NCI-H1930 (cell line): ENCODE measurements around the gene KCNQ1.

Experiments
- DNase-seq, 2 experiments: peaks; one replicate each; lab custom pipeline; 2025; lab: John Stamatoyannopoulos, UW

Gene KCNQ1

GRCh38 chr11:2825889-2826678, 381.3 kb downstream of the KCNQ1 start:
- no peak for DNase-seq

GRCh38 chr11:2826679-2827056, 381.9 kb downstream of the KCNQ1 start:
- no peak for DNase-seq

- no peak for DNase-seq
Observed at GRCh38 chr11:2827256-2827655, 382.4 kb downstream of the KCNQ1 start.

GRCh38 chr11:2827792-2828191, 383.0 kb downstream of the KCNQ1 start:
- no peak for DNase-seq

- DNase-seq, result no peak
Observed at GRCh38 chr11:2828585-2829330, 383.9 kb downstream of the KCNQ1 start.

- DNase-seq, result no peak
Observed at GRCh38 chr11:2830030-2830812, 385.4 kb downstream of the KCNQ1 start.

GRCh38 chr11:2830886-2831285, 386.1 kb downstream of the KCNQ1 start:
- DNase-seq, result no peak

- no peak for DNase-seq
Observed at GRCh38 chr11:2831781-2832532, 387.1 kb downstream of the KCNQ1 start.

GRCh38 chr11:2832533-2833020, 387.8 kb downstream of the KCNQ1 start:
- DNase-seq, result no peak

- no peak for DNase-seq
Observed at GRCh38 chr11:2833051-2833715, 388.4 kb downstream of the KCNQ1 start.

- no peak for DNase-seq
Observed at GRCh38 chr11:2833716-2834502, 389.1 kb downstream of the KCNQ1 start.

GRCh38 chr11:2834503-2835273, 389.9 kb downstream of the KCNQ1 start:
- no peak for DNase-seq

GRCh38 chr11:2835296-2835695, 390.5 kb downstream of the KCNQ1 start:
- DNase-seq, result no peak

- no peak for DNase-seq
Observed at GRCh38 chr11:2835751-2836150, 390.9 kb downstream of the KCNQ1 start.

GRCh38 chr11:2836315-2837095, 391.7 kb downstream of the KCNQ1 start:
- DNase-seq, result no peak

GRCh38 chr11:2837096-2837601, 392.3 kb downstream of the KCNQ1 start:
- no peak for DNase-seq

- no peak for DNase-seq
Observed at GRCh38 chr11:2837651-2838050, 392.8 kb downstream of the KCNQ1 start.

- DNase-seq, result no peak
Observed at GRCh38 chr11:2838091-2838490, 393.3 kb downstream of the KCNQ1 start.
